ENCODE data around the gene COP1. TPM values are rescaled to one million over a fixed set of nuclear protein-coding genes. Genes with fewer than 3 reads are reported as not detected.
A peak's percentile ranks its signal among the peaks of the same experiment; 100 is the strongest.

The COP1 gene
- polyA plus RNA-seq, 3 donors, result 44.0 to 74.2 (median 68.6) TPM

DNA sequence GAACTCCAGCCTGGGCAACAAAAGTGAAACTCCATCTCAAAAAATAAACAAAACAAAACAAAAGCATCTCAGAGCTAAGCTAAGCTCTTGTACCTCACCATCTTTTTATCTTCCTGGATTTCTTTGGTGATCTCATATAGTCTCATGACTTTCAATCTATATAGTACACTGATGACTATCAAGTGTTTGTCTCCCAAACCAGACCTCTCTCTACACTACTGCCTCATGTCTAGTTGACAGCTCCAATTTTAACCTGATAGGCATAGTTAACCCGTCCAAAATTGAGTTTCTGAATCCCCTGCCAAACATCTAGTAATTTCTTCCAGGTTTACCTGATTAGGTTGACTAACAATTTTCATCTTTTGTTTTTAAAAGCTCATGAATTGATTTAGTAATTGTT lies 151.7 kb downstream of the COP1 start:
- DNase-seq, result no peak
- peaks cover 17 to 24% of the 10 kb centered on the region in 2 donors for H3K36me3 Mint-ChIP-seq
- Histone ChIP-seq H3K36me3 (replicated peaks in 1 of 2; ENCODE audit: control insufficient read depth in 1 of 2, insufficient read depth in 2 of 2, low read length in 2 of 2) (peaks cover 6 to 39% of the 10 kb centered on the region in 2 donors), H3K27me3 (ENCODE audit: control insufficient read depth in 2 of 2, insufficient read depth in 2 of 2, low read length in 2 of 2) (no peaks in the 10 kb centered on the region), H3K79me2 (ENCODE audit: insufficient read depth, low read length) (peaks cover 5% of the 10 kb centered on the region), H4K20me1 (ENCODE audit: insufficient read depth, low read length) (peaks cover 62% of the 10 kb centered on the region), H3K4me2 (replicated peaks; ENCODE audit: extremely low read depth, low read length, poor library complexity, severe bottlenecking) (no peak overlapping the region), H3K27ac (ENCODE audit: low read depth in 1 of 2, low read length in 2 of 2) (no peak overlapping the region), H3K9ac (ENCODE audit: insufficient read depth, low read length, poor library complexity, severe bottlenecking) (no peak overlapping the region), H3K4me3 (replicated peaks in 1 of 3; ENCODE audit: low read depth in 2 of 3, low read length in 3 of 3) (no peak overlapping the region), H3K9me3 (replicated peaks in 1 of 2; ENCODE audit: control insufficient read depth in 1 of 2, insufficient read depth in 1 of 2, low read length in 2 of 2) (no peaks in the 10 kb centered on the region), H3K4me1 (ENCODE audit: control insufficient read depth in 1 of 2, insufficient read depth in 2 of 2, low read length in 2 of 2) (no peaks in the 10 kb centered on the region), H2AFZ (ENCODE audit: insufficient read depth, low read depth, low read length, poor library complexity, severe bottlenecking) (no peak overlapping the region)
- no peaks in the 10 kb centered on the region for H3K4me1 Mint-ChIP-seq
- no peak overlapping the region for H3K4me3 Mint-ChIP-seq
- TF ChIP-seq, protein P1, sequence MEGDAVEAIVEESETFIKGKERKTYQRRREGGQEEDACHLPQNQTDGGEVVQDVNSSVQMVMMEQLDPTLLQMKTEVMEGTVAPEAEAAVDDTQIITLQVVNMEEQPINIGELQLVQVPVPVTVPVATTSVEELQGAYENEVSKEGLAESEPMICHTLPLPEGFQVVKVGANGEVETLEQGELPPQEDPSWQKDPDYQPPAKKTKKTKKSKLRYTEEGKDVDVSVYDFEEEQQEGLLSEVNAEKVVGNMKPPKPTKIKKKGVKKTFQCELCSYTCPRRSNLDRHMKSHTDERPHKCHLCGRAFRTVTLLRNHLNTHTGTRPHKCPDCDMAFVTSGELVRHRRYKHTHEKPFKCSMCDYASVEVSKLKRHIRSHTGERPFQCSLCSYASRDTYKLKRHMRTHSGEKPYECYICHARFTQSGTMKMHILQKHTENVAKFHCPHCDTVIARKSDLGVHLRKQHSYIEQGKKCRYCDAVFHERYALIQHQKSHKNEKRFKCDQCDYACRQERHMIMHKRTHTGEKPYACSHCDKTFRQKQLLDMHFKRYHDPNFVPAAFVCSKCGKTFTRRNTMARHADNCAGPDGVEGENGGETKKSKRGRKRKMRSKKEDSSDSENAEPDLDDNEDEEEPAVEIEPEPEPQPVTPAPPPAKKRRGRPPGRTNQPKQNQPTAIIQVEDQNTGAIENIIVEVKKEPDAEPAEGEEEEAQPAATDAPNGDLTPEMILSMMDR (IDR thresholded peaks at IDR 0.05), result no peak
- intact Hi-C loops (cut with micrococcal nuclease), result no loop called here
- H3K27ac Mint-ChIP-seq, result peak overlapping the region in 1 of 7 donors; percentile 6
- WGBS (ENCODE audit: insufficient coverage), result 100% methylated on average over 1 of the region's 1 CpG
- H3K27me3 Mint-ChIP-seq (ENCODE audit: low read depth in 3 of 3), result no peaks in the 10 kb centered on the region
- no peaks in the 10 kb centered on the region for H3K9me3 Mint-ChIP-seq

DNA sequence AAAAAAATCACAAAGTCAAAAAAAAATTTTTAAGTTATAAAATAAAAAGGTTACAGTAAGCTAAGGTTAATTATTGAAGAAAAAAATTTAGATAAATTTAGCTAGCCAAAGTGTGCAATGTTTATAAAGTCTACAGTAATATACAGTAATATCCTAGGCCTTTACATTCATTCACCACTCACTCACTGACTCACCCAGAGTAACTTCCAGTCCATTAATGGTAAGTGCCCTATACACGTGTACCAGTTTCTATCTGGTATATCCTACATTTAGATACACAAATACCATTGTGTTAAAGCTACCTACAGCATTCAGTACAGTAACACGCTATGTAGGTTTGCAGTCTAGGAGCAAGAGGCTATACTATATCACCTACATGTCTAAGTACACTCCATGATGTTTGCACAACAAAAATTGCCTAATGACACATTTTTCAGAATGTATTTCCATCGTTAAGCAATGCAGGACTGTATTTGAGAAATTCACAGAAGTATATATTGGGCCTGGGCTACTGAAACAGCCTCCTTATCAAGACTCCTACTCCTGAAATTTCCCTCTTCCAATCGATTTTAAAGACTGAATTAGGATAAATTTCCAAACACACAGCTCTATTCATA lies 155.1 kb downstream of the COP1 start:
- Histone ChIP-seq H3K9ac (ENCODE audit: insufficient read depth, low read length, poor library complexity, severe bottlenecking) (no peak overlapping the region), H3K4me1 (ENCODE audit: control insufficient read depth in 1 of 2, insufficient read depth in 2 of 2, low read length in 2 of 2) (no peaks in the 10 kb centered on the region), H3K79me2 (ENCODE audit: insufficient read depth, low read length) (peaks cover 9% of the 10 kb centered on the region), H3K4me2 (replicated peaks; ENCODE audit: extremely low read depth, low read length, poor library complexity, severe bottlenecking) (no peak overlapping the region), H3K27ac (ENCODE audit: low read depth in 1 of 2, low read length in 2 of 2) (peak overlapping the region in 1 of 2 donors; percentile 37), H4K20me1 (ENCODE audit: insufficient read depth, low read length) (peaks cover 76% of the 10 kb centered on the region), H3K27me3 (ENCODE audit: control insufficient read depth in 2 of 2, insufficient read depth in 2 of 2, low read length in 2 of 2) (no peaks in the 10 kb centered on the region), H2AFZ (ENCODE audit: insufficient read depth, low read depth, low read length, poor library complexity, severe bottlenecking) (no peak overlapping the region), H3K36me3 (replicated peaks in 1 of 2; ENCODE audit: control insufficient read depth in 1 of 2, insufficient read depth in 2 of 2, low read length in 2 of 2) (peaks cover 10 to 42% of the 10 kb centered on the region in 2 donors), H3K9me3 (replicated peaks in 1 of 2; ENCODE audit: control insufficient read depth in 1 of 2, insufficient read depth in 1 of 2, low read length in 2 of 2) (no peaks in the 10 kb centered on the region), H3K4me3 (replicated peaks in 1 of 3; ENCODE audit: low read depth in 2 of 3, low read length in 3 of 3) (no peak overlapping the region)
- no peak overlapping the region for H3K27ac Mint-ChIP-seq
- H3K36me3 Mint-ChIP-seq, result peaks cover 11 to 19% of the 10 kb centered on the region in 2 donors
- no peak overlapping the region for H3K4me3 Mint-ChIP-seq
- peak in 2 of 3 donors; percentile 9 to 10 for DNase-seq
- H3K9me3 Mint-ChIP-seq, result no peaks in the 10 kb centered on the region
- intact Hi-C loops (cut with micrococcal nuclease), result no loop called here
- TF ChIP-seq, protein P1 (IDR thresholded peaks at IDR 0.05), result no peak
- H3K27me3 Mint-ChIP-seq (ENCODE audit: low read depth in 3 of 3), result no peaks in the 10 kb centered on the region
- no CpG with 5 or more reads among the region's 4 CpGs for WGBS (ENCODE audit: insufficient coverage)
- H3K4me1 Mint-ChIP-seq, result no peaks in the 10 kb centered on the region

Measured in CD14-positive monocyte (primary cell).